Left ventricle myocardium inferior (tissue), 1 donor: Measurements from ENCODE around the gene OCIAD2. TPM values are rescaled to one million over a fixed set of nuclear protein-coding genes. Genes with fewer than 3 reads are reported as not detected.

ENCODE experiments used
- DNase-seq: peaks from one replicate; pipeline ENCODE4 v3.0.0-alpha.2; 2020
- H3K27ac ChIP-seq: fragments of 200-600 bp; replicated peaks from 2 replicates; pipeline ENCODE4 v1.8.0; 2021
- H3K27me3 ChIP-seq: fragments of 200-600 bp; 2 replicates; pipeline ENCODE4 v1.8.0; 2021; ENCODE audit warnings: low read depth
- H3K36me3 ChIP-seq: fragments of 200-600 bp; 2 replicates; pipeline ENCODE4 v1.8.0; 2021
- H3K4me1 ChIP-seq: fragments of 200-600 bp; 2 replicates; pipeline ENCODE4 v1.8.0; 2021
- H3K4me3 ChIP-seq: fragments of 200-600 bp; 2 replicates; pipeline ENCODE4 v1.8.0; 2021; ENCODE audit warnings: mild to moderate bottlenecking, moderate library complexity
- H3K9me3 ChIP-seq: fragments of 200-600 bp; replicated peaks from 2 replicates; pipeline ENCODE4 v1.8.0; 2021
- CTCF ChIP-seq: fragments of 200-600 bp; IDR thresholded peaks from 2 replicates; pipeline ENCODE4 v1.8.0; 2021; ENCODE audit warnings: antibody characterized with exemption, mild to moderate bottlenecking, borderline replicate concordance
- intact Hi-C: fragments of 100-400 bp; cut with micrococcal nuclease; formaldehyde crosslinking; loops from one replicate; pipeline ENCODE4 v1.11.0; 2022
- total RNA-seq: library from RNA; stranded (reverse); fragmentation: NEBNext Ultra II Directional; extraction: Animal tissue kit (Norgen Biotek cat#: 25700); gene quantifications from one replicate; pipeline ENCODE4 v1.2.1, GENCODE V29; 2021
- donor health status: DM: no; HTN: yes; CAD: no; lungs with severe emphysema.

OCIAD2 gene
- total RNA-seq, 1 donor from 2014 or later, result 16.9 TPM

DNA sequence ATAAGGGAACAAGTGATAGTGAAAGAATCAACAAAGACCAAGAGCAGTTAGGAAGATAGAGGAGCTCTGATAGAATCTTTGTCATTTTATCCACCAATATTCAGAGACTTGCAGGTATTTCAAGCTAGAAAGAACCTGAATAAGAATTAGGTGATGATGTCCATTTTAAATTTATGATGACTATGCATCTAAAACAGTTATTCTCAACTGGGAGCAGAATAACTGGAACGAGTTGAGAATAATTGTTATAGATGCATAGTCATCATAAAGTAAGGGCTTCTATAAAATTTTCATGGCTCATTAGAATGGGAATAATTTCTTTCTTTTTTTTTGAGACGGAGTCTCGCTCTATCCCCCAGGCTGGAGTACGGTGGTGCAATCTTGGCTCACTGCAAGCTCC, 69.9 kb downstream of the OCIAD2 start:
- Histone ChIP-seq H3K27me3 (no peaks in the 10 kb centered on the region), H3K4me1 (peaks cover 43% of the 10 kb centered on the region), H3K9me3 (no peaks in the 10 kb centered on the region), H3K27ac (no peak overlapping the region), H3K4me3 (no peak overlapping the region), H3K36me3 (peaks cover 75% of the 10 kb centered on the region)
- no peak for TF ChIP-seq CTCF
- intact Hi-C loops, result no loop called here
- no peak for DNase-seq

Other genes with a start within 250 kb of the OCIAD2 start
- 33.2 TPM for gene FRYL, start 126.5 kb downstream of the OCIAD2 start, total RNA-seq
- 129 TPM for gene OCIAD1, start 75.7 kb downstream of the OCIAD2 start, total RNA-seq
- gene CWH43, start 79.5 kb upstream of the OCIAD2 start, total RNA-seq, result not detected